ENCODE measurements around the gene TRPM4. TPM values are rescaled to one million over a fixed set of nuclear protein-coding genes. Genes with fewer than 3 reads are reported as not detected.
"Not testable (repeated sequence)": the region's sequence is repeated elsewhere in the genome, so short reads cannot be mapped to it uniquely, and the experiment has no call there.

The TRPM4 gene
- polyA plus RNA-seq, 3 donors, result 29.3 to 51.3 (median 32.8) TPM

DNA sequence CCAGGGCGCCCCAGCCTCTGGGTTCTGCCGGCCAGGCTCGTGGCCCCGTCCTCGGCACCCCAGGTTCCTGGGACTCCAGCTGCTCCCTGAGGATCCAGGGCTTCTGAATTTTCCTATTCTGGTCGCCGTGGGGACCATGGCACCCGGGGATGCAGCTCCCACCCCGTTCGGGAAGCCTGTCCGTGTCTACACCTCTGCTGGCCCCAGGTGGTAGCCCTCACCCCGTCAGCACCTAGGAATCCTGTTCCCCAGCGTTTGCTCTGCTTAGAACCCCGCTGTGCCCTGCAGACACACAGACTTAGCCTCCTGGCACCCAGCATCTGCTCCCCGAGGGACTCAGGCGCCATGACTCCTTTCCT lies 37.3 kb upstream of the TRPM4 start:
- DNase-seq (ENCODE audit: extremely low read depth in 1 of 11, low read depth in 9 of 11, low spot score in 4 of 11), result no peak

- no peak for DNase-seq (ENCODE audit: extremely low read depth in 1 of 11, low read depth in 9 of 11, low spot score in 4 of 11)
Observed at GRCh38 chr19:49120868-49121267, 36.7 kb upstream of the TRPM4 start.

DNA sequence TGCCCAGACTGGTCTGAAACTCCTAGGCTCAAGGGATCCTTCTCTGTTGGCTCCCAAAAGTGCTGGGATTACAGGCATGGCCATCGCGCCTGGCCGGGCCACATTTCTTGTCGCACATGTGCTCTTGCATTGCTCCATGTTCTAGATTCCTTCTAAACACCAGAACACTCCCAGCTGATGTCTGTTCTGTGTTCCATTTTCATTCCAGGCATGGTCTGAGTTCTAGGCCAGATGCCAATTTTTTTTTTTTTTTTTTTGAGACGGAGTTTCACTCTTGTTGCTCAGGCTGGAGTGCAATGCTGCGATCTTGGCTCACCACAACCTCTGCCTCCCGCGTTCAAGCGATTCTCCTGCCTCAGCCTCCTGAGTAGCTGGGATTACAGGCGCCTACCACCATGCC lies 35.8 kb upstream of the TRPM4 start:
- not testable (repeated sequence) for DNase-seq (ENCODE audit: extremely low read depth in 1 of 11, low read depth in 9 of 11, low spot score in 4 of 11)

DNA sequence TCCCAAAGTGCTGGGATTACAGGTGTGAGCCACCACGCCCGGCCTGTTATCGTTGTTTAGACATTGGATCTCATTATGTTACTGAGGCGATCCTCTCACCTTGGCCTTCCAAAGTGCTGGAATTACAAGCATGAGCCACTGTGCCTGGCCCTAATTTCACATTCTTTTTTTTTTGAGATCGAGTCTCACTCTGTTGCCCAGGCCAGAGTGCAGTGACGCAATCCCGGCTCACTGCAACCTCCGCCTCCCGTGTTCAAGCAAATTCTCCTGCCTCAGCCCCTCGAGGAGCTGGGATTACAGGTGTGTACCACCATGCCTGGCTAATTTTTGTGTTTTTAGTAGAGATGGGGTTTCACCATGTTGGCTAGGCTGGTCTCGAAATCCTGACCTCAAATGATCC lies 34.3 kb upstream of the TRPM4 start:
- DNase-seq (ENCODE audit: extremely low read depth in 1 of 11, low read depth in 9 of 11, low spot score in 4 of 11), result not testable (repeated sequence)

GRCh38 chr19:49125025-49125731 lies 32.4 kb upstream of the TRPM4 start:
- no peak for DNase-seq (ENCODE audit: extremely low read depth in 1 of 11, low read depth in 9 of 11, low spot score in 4 of 11)

GRCh38 chr19:49126575-49126974 lies 31.0 kb upstream of the TRPM4 start:
- no peak for DNase-seq (ENCODE audit: extremely low read depth in 1 of 11, low read depth in 9 of 11, low spot score in 4 of 11)

- DNase-seq (ENCODE audit: extremely low read depth in 1 of 11, low read depth in 9 of 11, low spot score in 4 of 11), result not testable (repeated sequence)
Observed at GRCh38 chr19:49127225-49127624, 30.4 kb upstream of the TRPM4 start.

- peak; percentile 88 to 95 (median 93) for DNase-seq (ENCODE audit: extremely low read depth in 1 of 11, low read depth in 9 of 11, low spot score in 4 of 11)
Observed at GRCh38 chr19:49127674-49128544, 29.7 kb upstream of the TRPM4 start.

- DNase-seq (ENCODE audit: extremely low read depth in 1 of 11, low read depth in 9 of 11, low spot score in 4 of 11), result no peak
Observed at GRCh38 chr19:49128545-49129237, 28.9 kb upstream of the TRPM4 start.

GRCh38 chr19:49129238-49129583 lies 28.4 kb upstream of the TRPM4 start:
- no peak for DNase-seq (ENCODE audit: extremely low read depth in 1 of 11, low read depth in 9 of 11, low spot score in 4 of 11)

- DNase-seq (ENCODE audit: extremely low read depth in 1 of 11, low read depth in 9 of 11, low spot score in 4 of 11), result no peak
Observed at GRCh38 chr19:49130325-49130724, 27.3 kb upstream of the TRPM4 start.

GRCh38 chr19:49132974-49133609 lies 24.5 kb upstream of the TRPM4 start:
- DNase-seq (ENCODE audit: extremely low read depth in 1 of 11, low read depth in 9 of 11, low spot score in 4 of 11), result no peak

DNA sequence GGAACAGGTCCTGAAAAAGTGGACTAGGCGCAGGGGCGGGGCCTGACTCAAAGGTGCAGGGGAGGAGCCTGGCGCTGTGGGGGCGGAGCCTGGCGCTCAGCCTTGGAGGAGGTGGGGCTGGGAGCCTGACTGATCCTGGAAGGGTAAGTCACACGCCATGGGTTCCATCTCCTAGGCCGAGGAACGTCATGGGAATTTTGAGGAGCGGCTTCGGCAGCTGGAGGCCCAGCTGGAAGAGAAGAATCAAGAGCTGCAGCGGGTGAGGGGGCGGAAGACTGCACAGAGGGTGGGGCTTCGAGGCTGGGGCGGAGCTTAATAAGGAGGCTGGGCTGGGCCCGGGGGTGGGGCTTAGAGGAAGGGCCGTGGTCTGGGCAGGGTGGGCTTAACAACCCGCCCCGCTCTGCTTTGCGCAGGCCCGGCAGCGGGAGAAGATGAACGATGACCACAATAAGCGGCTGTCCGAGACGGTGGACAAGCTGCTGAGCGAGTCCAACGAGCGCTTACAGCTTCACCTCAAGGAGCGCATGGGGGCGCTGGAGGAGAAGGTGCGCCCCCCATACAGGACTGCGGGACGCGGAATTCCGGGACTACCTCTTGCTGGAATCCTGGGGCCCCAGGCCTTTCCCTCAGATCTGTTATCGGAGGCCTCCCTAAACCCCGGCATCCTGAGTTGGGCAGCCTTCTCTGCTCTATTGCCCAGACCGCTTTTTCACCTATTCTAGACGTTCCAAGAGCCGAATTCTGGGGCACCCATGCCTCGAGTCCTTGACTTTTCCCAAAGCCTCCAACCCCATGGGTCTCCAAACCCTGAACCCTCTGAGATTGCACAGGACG lies 23.8 kb upstream of the TRPM4 start:
- DNase-seq (ENCODE audit: extremely low read depth in 1 of 11, low read depth in 9 of 11, low spot score in 4 of 11), result peak in 4 of 11 donors; percentile 66 to 74 (median 72)

GRCh38 chr19:49135686-49136085 lies 21.9 kb upstream of the TRPM4 start:
- DNase-seq (ENCODE audit: extremely low read depth in 1 of 11, low read depth in 9 of 11, low spot score in 4 of 11), result no peak

DNA sequence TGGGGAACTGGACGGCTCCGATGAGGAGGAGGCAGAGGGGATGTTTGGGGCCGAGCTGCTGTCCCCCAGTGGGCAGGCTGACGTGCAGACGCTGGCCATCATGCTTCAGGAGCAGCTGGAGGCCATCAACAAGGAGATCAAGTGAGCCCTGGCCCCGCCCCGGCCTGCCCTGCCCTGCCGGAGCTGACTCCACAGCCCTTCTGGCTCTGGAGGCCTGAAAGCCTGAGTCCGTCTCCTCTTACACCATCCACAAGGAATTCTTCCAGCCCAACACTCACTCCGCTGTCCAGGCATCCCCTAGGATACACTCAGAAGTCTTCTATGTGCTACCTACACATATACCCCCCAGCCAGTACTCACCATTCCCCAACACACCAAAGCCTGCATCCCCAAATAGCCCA lies 20.8 kb upstream of the TRPM4 start:
- no peak for DNase-seq (ENCODE audit: extremely low read depth in 1 of 11, low read depth in 9 of 11, low spot score in 4 of 11)

- DNase-seq (ENCODE audit: extremely low read depth in 1 of 11, low read depth in 9 of 11, low spot score in 4 of 11), result no peak
Observed at GRCh38 chr19:49140951-49141350, 16.6 kb upstream of the TRPM4 start.

DNA sequence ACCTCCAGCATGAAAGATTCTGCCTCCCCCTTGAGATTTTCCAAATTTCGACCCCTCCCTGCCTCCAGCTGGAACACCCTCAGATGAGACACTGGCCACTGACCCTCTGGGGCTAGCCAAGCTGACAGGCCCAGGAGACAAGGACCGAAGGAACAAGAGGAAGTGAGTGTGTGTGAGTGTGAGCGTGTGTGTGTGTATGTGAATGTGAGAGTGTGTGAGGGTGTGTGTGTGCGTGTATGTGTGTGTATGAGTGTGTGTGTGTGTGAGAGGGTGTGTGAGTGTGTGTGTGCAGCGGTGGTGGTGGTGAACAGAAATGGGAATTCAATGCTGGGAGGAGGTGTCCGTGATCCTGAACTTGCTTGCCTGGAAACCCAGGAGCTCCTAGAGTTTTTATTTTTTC lies 16.2 kb upstream of the TRPM4 start:
- DNase-seq (ENCODE audit: extremely low read depth in 1 of 11, low read depth in 9 of 11, low spot score in 4 of 11), result no peak

GRCh38 chr19:49142866-49143335 lies 14.7 kb upstream of the TRPM4 start:
- peak in 9 of 11 donors; percentile 79 to 95 (median 89) for DNase-seq (ENCODE audit: extremely low read depth in 1 of 11, low read depth in 9 of 11, low spot score in 4 of 11)
